ENCODE data around the gene FERMT1.

DNA sequence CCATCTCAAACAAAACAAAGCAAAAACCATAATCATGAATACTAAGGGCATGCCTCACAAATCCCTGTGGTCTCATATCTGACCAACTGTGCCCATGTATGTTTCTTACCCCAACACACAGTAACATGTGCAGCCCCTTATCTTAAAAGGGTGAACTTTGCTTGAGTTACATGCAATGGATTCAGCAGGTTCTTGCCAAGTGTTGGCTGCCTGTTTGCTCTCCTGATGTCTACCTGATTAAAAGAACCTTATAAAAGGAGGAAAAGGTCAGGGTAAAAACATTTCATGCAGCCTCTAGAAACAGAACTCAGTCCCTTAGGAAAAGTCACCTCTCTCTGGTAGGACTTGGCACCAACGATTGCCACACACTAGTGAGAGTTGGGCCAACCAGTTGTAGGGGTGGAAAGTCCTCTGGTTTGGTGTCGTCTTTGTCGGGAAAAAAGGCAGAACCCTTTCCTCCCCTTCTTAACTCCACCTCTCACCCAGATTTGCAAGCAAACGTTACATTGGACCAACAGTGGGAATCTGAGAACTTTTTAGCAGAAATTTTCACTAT, 55.0 kb downstream of the FERMT1 start:
- TF ChIP-seq, protein P1, sequence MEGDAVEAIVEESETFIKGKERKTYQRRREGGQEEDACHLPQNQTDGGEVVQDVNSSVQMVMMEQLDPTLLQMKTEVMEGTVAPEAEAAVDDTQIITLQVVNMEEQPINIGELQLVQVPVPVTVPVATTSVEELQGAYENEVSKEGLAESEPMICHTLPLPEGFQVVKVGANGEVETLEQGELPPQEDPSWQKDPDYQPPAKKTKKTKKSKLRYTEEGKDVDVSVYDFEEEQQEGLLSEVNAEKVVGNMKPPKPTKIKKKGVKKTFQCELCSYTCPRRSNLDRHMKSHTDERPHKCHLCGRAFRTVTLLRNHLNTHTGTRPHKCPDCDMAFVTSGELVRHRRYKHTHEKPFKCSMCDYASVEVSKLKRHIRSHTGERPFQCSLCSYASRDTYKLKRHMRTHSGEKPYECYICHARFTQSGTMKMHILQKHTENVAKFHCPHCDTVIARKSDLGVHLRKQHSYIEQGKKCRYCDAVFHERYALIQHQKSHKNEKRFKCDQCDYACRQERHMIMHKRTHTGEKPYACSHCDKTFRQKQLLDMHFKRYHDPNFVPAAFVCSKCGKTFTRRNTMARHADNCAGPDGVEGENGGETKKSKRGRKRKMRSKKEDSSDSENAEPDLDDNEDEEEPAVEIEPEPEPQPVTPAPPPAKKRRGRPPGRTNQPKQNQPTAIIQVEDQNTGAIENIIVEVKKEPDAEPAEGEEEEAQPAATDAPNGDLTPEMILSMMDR (IDR thresholded peaks at IDR 0.05), result no peak
- TF ChIP-seq POLR2A (IDR thresholded peaks at IDR 0.05), result no peak
